ENCODE results near the gene BTBD17. TPM values are rescaled to one million over a fixed set of nuclear protein-coding genes. Genes with fewer than 3 reads are reported as not detected.

BTBD17 gene
- total and polyA plus RNA-seq, 2 of the 8 experiments (the other 6 are each of a cell fraction or from before 2014, with no cell fraction given), result 7.0 to 14.8 TPM

DNA sequence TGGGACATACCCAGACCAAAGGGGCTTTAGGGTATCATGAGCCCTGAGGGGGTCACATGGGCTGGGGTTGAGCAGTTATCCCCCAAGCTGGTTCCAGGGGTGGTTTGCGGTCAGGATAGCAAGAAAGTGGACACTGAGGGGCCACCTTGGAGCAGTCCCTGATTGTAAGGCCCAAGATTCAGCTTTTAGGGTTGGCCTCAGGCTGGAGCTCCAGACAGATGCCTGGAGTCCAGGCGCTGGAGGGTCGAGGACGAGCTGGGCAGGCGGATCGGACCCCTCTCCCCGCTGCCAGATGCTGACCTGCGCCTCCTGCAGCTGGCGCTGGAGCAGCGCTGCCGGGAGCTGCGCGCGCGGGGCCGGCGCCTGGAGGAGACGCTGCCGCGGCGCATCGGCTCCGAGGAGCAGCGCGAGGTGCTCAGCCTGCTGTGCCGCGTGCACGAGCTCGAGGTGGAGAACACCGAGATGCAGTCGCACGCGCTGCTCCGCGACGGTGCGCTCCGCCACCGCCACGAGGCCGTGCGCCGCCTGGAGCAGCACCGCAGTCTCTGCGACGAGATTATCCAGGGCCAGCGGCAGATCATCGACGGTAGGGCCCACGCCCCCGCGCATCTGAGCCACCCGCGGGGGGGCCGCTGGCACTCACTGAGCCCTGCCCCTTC lies 10.0 kb downstream of the BTBD17 start (continued):
- TF ChIP-seq NANOG (IDR thresholded peaks at IDR 0.05; ENCODE audit: insufficient read depth, low read depth, low read length, poor library complexity, severe bottlenecking), result no peak
- peak; percentile 50; the same call in 1 of the 2 replicates for TF ChIP-seq SUZ12 (IDR thresholded peaks at IDR 0.05; ENCODE audit: low read length)
- no peak for TF ChIP-seq TEAD4 (IDR thresholded peaks at IDR 0.05; ENCODE audit: low read depth, low read length)
- TF ChIP-seq RAD21 (IDR thresholded peaks at IDR 0.05 in 1 of 2, conservative IDR thresholded peaks at IDR 0.05 in 1 of 2; ENCODE audit: low read depth in 2 of 2, low read length in 2 of 2), result peak; percentile 32 to 52
- TF ChIP-seq PHF8 (conservative IDR thresholded peaks at IDR 0.05; ENCODE audit: low read depth, low read length), result no peak
- no peak for TF ChIP-seq CBX5 (IDR thresholded peaks at IDR 0.05; ENCODE audit: low read depth, low read length)
- 0 out of 2 replicates have a peak, but pooled peaks have one; percentile 7 for TF ChIP-seq EGR1 (IDR thresholded peaks at IDR 0.05; ENCODE audit: borderline replicate concordance, low read depth, low read length)
- no peak for TF ChIP-seq SP2 (IDR thresholded peaks at IDR 0.05; ENCODE audit: low read length)
- TF ChIP-seq RFX5 (IDR thresholded peaks at IDR 0.05; ENCODE audit: borderline replicate concordance, low read depth, low read length), result no peak
- no peak for TF ChIP-seq BCL11A (IDR thresholded peaks at IDR 0.05; ENCODE audit: low read depth in 2 of 2, low read length in 2 of 2)
- TF ChIP-seq BACH1 (IDR thresholded peaks at IDR 0.05; ENCODE audit: low read length), result peak; percentile 34; the same call in 1 of the 2 replicates
- TF ChIP-seq POLR2AphosphoS5 (IDR thresholded peaks at IDR 0.05; ENCODE audit: low read depth, low read length), result no peak
- TF ChIP-seq, protein P1, sequence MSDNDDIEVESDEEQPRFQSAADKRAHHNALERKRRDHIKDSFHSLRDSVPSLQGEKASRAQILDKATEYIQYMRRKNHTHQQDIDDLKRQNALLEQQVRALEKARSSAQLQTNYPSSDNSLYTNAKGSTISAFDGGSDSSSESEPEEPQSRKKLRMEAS (IDR thresholded peaks at IDR 0.05), result peak; percentile 100
- TF ChIP-seq RBBP5 (IDR thresholded peaks at IDR 0.05; ENCODE audit: borderline replicate concordance, low read depth, low read length), result peak; percentile 65; the same call in 1 of the 2 replicates
- no peak for TF ChIP-seq SAP30 (IDR thresholded peaks at IDR 0.05; ENCODE audit: insufficient read depth, insufficient replicate concordance, low read length)
- peak; percentile 64 for TF ChIP-seq TAF7 (optimal IDR thresholded peaks at IDR 0.05; ENCODE audit: borderline replicate concordance, low read depth, low read length)
- TF ChIP-seq ZNF274 (IDR thresholded peaks at IDR 0.05; ENCODE audit: borderline replicate concordance, extremely low read depth, low read length), result no peak
- no peak for TF ChIP-seq BRCA1 (IDR thresholded peaks at IDR 0.05; ENCODE audit: low read depth, low read length)
- no peak for TF ChIP-seq JUN (IDR thresholded peaks at IDR 0.05; ENCODE audit: low read depth, low read length)
- no peak for TF ChIP-seq SIRT6 (IDR thresholded peaks at IDR 0.05; ENCODE audit: low read length)
- peak; percentile 60 for TF ChIP-seq ASH2L (IDR thresholded peaks at IDR 0.05; ENCODE audit: low read length)
- no peak for TF ChIP-seq SP1 (IDR thresholded peaks at IDR 0.05; ENCODE audit: low read depth, low read length)
- TF ChIP-seq POLR2A (IDR thresholded peaks at IDR 0.05; ENCODE audit: control extremely low read depth in 1 of 2, low read depth in 2 of 2, low read length in 2 of 2), result no peak
- TF ChIP-seq KDM4A (IDR thresholded peaks at IDR 0.05; ENCODE audit: low read depth, low read length, severe bottlenecking), result peak; percentile 70
- TF ChIP-seq JUND (IDR thresholded peaks at IDR 0.05; ENCODE audit: low read length), result no peak
- TF ChIP-seq KDM1A (IDR thresholded peaks at IDR 0.05; ENCODE audit: borderline replicate concordance, low read length), result no peak
